ENCODE data around the gene MRPL3.

MRPL3 gene

DNA sequence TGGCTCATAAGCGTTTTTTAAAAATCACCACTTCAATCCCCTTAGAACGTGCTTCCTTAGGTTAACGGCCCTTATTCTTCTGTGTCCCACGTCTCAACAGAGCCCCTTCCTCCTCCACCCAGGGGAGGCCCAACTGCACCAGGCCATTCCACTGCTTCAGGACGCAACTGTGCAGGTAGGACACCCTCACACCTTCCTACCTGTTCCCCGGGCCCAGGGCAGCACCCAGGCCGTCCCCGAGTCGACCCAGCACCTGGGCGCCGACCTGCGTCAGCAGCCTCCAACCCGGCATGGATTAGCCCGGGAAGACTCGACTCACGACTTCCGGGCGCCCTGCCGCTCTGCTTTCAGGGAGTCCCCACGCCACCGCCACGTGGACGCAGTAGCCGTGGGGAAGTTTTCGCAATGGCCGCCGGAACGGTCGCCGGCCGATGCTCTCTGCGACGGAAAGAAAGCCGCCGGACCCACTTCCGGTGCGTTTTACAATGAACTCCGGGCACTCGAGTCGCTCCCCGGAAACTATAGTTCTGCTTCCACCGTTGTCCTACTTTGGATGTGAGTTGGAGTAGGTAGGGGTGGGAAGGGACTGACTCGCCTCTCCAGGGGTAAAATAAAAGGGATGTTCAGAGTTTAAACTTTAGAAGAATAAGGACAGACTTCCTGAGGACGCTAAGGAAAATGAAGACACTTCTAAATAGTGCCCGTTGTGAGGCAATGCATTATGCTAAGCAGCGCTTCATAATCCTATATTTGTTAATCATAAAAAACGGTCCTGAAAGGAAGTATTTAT is at the start of gene MRPL3:
TSS of gene MRPL3 (minus strand) at position 442 of the 790 bp plus-strand sequence. CDS start at position 292, 150 bp downstream.
- DNase-seq (ENCODE audit: low read depth in 3 of 3, low spot score in 1 of 3), result peak; percentile 53 to 73 (median 63)

- DNase-seq (ENCODE audit: low read depth in 3 of 3, low spot score in 1 of 3), result no peak
Observed at GRCh38 chr3:131551761-131552160, 49.0 kb upstream of the MRPL3 start.

DNA sequence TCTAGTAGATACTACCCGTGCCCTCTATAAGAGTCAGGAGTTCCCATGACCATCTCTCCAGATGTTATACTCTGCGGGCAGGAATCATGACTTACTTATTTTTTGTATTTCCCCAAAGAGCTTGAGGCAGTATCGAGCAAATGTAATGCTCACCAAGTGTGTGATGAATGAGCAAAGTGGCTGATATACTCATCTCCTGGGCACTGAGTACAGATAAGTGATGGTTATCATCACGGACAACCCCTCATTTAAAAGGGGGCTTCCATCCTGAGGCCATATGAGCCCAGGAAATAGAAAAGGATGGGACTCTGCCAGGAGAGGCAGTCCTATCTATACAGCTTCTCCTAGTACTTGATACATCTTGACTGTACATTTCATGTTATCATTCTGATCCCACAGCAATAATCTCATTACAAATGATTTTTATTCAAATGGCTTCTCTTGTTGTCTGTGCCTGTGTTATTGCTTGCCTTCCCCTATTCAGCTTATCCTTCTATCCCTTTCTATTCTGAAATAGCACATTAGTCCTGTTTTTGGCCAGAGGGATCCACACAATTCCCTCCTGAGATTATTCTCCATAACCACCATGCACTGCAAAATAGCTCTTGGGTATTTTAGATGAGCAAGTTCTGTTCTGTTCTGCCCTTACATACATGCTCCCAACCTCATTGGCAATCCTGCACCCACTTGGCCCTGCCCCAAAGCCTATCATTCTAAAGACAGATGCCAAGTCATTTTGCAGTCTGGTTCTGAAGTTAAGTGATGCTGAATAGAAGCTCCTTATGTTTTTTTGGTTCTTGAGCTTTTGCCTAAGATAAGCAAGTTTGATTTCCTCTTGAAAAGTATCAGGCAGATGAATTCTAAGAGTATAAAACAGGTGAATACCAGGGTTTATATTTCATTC is 48.0 kb upstream of the MRPL3 start:
- no peak for DNase-seq (ENCODE audit: low read depth in 3 of 3, low spot score in 1 of 3)

- no peak for DNase-seq (ENCODE audit: low read depth in 3 of 3, low spot score in 1 of 3)
Observed at GRCh38 chr3:131549340-131549739, 46.6 kb upstream of the MRPL3 start.

GRCh38 chr3:131547585-131547984 is 44.8 kb upstream of the MRPL3 start:
- DNase-seq (ENCODE audit: low read depth in 3 of 3, low spot score in 1 of 3), result no peak

- no peak for DNase-seq (ENCODE audit: low read depth in 3 of 3, low spot score in 1 of 3)
Observed at GRCh38 chr3:131546441-131546840, 43.7 kb upstream of the MRPL3 start.

DNA sequence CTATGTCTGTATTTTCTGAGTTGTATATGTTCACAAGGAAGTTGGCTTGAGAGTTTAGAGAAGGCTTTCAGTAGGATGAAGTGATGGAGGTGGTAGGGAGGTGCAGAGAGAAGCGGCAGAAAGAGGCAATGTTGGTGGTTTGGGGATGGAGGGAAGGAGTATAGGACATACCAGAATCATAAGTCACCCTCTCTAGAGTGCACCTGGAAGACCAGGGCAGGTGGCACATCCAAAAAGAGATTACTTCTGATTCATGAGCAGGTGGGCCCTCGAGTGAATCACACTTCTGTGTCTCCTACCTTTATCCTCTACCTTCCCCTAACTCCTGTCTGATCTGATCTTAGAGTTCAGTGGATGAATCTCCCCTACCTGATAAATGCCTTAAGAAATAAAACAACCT is 41.8 kb upstream of the MRPL3 start:
- DNase-seq (ENCODE audit: low read depth in 3 of 3, low spot score in 1 of 3), result no peak

DNA sequence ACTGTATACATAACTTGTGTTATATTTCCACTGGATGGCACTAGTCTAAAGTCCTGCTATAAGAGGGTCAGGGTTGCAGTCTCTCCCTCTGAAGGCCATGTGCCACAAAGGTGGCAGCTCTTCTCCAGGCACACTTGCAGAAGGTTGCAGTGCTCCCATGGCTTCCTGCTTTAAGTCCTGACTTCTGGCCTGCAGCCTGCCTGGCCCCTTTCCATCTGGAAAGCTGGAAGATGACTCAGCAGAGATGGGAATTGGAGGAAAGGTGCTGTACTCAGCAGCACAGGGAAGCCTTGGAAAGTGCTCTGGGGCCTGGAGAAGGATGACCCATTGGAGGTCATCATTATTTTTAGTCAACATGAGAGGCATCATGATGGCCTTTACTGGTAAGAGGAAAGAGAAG is 40.9 kb upstream of the MRPL3 start:
- DNase-seq (ENCODE audit: low read depth in 3 of 3, low spot score in 1 of 3), result no peak

- no peak for DNase-seq (ENCODE audit: low read depth in 3 of 3, low spot score in 1 of 3)
Observed at GRCh38 chr3:131541288-131541687, 38.5 kb upstream of the MRPL3 start.

DNA sequence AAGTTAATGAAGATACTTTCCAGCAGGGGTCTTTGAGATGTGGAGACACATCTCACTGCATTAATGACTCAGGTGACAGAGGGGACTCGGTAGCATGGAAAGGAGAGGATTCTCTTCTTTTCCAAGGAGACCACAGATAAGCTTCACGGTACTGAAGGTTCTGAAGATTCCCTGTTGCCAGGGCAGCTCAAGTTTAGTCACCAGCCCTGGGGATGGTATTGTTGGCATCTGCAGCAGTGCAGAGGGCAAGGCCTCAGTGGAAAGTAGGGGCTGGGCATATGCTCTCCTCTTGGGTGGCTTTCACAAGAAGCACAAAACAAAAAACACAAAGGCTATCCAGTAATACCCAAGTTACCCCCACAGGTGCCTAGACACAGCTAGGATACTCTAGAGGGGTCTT is 38.0 kb upstream of the MRPL3 start:
- no peak for DNase-seq (ENCODE audit: low read depth in 3 of 3, low spot score in 1 of 3)

- no peak for DNase-seq (ENCODE audit: low read depth in 3 of 3, low spot score in 1 of 3)
Observed at GRCh38 chr3:131540143-131540542, 37.4 kb upstream of the MRPL3 start.

DNA sequence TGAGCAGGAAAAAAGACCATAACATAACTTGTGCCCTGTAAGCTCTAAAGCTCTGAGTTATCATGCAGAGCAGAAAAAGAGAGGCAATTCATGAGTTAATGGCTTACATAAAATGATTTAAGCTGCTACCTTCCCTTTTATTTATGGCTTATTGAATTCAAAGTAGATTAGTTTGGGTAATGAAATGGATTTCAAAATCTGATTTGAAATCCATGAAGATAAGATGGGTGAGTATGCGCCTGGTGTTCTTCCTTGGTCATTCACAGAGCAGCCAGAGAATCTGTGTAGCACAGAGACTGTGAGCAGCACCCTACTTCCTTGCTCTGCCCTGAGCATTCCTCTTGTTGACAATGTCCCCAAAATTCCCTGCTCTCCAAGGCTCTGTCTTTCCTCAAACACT is 36.2 kb upstream of the MRPL3 start:
- no peak for DNase-seq (ENCODE audit: low read depth in 3 of 3, low spot score in 1 of 3)

DNA sequence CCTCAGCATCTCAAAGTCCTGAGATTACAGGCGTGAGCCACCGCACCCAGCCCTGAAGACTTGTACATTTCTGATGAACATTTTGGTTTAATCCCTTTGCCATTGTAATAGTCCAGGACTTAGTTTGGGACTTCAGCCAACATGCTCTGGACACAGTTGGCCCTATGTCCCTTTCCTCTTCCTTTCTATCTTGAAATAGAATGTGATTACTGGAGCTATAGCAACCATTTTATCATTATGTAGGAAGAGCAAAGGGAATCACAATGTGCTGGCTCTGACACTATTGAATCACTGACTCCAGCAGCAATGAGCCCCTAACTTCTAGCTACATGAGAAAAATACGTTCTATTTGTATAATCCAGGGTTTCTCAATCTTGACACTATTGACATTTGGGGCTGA is 34.8 kb upstream of the MRPL3 start:
- no peak for DNase-seq (ENCODE audit: low read depth in 3 of 3, low spot score in 1 of 3)

DNA sequence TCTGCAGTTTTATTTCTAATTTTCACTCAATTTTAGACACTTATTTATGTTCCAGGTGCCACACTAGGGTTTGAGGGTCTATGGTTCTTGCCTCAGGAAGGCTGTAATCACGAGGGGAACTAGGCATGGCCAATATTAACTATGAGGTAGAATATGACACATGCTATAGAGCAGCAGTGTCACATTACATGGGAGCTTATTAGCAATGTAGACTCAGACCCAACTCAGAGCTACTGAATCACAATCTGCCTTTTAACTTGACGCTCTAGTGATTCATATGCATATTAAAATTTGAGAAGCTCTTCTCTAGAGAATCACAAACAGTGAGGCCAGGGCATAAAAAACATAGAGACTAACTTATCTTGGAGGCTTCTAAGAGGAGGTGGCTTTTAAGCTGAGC is 32.8 kb upstream of the MRPL3 start:
- no peak for DNase-seq (ENCODE audit: low read depth in 3 of 3, low spot score in 1 of 3)

- no peak for DNase-seq (ENCODE audit: low read depth in 3 of 3, low spot score in 1 of 3)
Observed at GRCh38 chr3:131535131-131535530, 32.4 kb upstream of the MRPL3 start.

- no peak for DNase-seq (ENCODE audit: low read depth in 3 of 3, low spot score in 1 of 3)
Observed at GRCh38 chr3:131532645-131533044, 29.9 kb upstream of the MRPL3 start.

- no peak for DNase-seq (ENCODE audit: low read depth in 3 of 3, low spot score in 1 of 3)
Observed at GRCh38 chr3:131530843-131531242, 28.1 kb upstream of the MRPL3 start.

- DNase-seq (ENCODE audit: low read depth in 3 of 3, low spot score in 1 of 3), result no peak
Observed at GRCh38 chr3:131530388-131530787, 27.6 kb upstream of the MRPL3 start.

DNA sequence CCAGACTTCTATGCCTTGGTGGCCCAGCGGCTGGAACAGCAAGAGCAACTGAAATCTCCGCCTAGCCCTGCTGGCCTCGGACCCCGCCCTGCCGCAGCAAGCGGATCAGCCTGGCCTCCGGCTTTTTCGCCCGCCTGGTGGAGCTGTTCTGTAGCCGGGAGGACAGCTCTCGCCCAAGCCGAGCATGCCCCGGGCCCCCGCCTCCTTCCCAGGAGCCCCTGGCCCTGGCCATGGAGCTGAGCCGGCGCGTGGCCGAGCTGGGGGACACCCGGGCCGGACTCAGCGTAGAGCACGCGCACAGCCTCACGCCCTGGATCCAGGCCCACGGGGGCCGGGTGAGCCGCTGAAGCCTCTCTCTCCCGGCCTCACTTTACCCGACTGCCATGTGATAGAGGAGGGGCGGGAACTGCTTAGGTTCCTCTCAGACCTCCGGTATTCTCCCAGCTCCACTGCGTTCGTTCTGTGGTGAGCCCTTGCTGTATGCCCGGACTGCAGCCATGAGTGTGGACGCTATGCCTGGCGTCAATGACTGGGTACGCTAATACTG is 24.1 kb upstream of the MRPL3 start:
- DNase-seq (ENCODE audit: low read depth in 3 of 3, low spot score in 1 of 3), result no peak

DNA sequence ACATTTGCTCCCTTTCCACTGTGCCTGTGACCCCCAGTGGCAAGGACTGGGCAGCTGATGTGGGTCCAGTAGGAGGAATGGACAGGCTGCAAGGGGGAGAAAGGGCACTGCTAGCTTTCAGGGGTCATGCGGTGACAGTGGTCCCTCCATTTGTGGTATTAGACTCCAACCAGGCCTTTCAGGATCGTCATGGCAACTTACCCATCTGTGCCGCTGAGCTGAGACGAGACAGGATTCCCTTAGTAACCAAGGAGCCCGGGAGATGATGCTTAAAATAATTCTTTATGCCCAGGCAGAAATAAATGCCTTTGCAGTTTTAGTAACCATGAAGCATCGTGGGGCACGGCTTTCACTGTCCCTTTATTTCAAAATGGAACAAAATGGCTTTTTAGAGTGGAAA is 15.9 kb upstream of the MRPL3 start:
- no peak for DNase-seq (ENCODE audit: low read depth in 3 of 3, low spot score in 1 of 3)

- DNase-seq (ENCODE audit: low read depth in 3 of 3, low spot score in 1 of 3), result no peak
Observed at GRCh38 chr3:131505421-131505820, 2.6 kb upstream of the MRPL3 start.

DNA sequence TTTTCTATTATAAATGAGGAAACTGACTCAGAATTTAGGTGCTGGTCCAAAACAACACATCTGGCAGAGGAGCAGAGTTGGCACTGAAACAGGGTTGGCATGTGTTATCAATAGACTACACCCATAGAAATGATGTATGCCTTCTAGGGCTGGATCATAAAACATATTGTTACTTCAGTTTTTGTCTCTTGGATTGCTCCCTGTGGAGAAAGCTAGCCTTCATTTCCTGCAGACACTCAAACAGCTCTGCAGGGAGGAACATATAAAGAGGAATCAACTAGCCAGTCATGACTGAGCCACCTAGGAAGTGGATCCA is 507 bp upstream of the MRPL3 start:
- no peak for DNase-seq (ENCODE audit: low read depth in 3 of 3, low spot score in 1 of 3)
